Adipose tissue (tissue), 3 donors: Measurements from ENCODE around the gene HAO1. TPM values are rescaled to one million over a fixed set of nuclear protein-coding genes. Genes with fewer than 3 reads are reported as not detected.

Source experiments
- polyA plus RNA-seq, 3 donors: library from polyadenylated mRNA; stranded (reverse); fragments of 200-250 nt; gene quantifications; one replicate each; pipeline ENCODE4 v1.2.3, GENCODE V29; 2013
- donor health status: healthy with polysubstance abuse.
- donor health status: Bipolar disorder and iron deficiency.
- donor health status: healthy.

The HAO1 gene
- polyA plus RNA-seq, 3 donors: not detected

Other genes starting within 250 kb of the HAO1 start
- gene TMX4, start 79.3 kb upstream of the HAO1 start, polyA plus RNA-seq: 10 to 100 TPM in 2 of 3 donors, 1 to 10 TPM in 1; 7.2 to 22.2 (median 12.4) TPM
- gene PLCB1, start 191.8 kb upstream of the HAO1 start, polyA plus RNA-seq: 10 to 100 TPM in 1 of 3 donors, 1 to 10 TPM in 2; 2.5 to 12.7 (median 3.6) TPM